HEK293T (cell line): ENCODE data around the gene CRYGS.
"Not testable (repeated sequence)": the region's sequence is repeated elsewhere in the genome, so short reads cannot be mapped to it uniquely, and the experiment has no call there.

Experiments used
- CTCF ChIA-PET: fragments of 350-600 bp; formaldehyde crosslinking; extraction: SDS; loops from one replicate; lab custom pipeline; 2021; ENCODE audit warnings: antibody characterized with exemption, inconsistent platforms; lab: Yijun Ruan, JAX
- POLR2A ChIA-PET: fragments of 350-600 bp; formaldehyde crosslinking; extraction: SDS; loops from one replicate; lab custom pipeline; 2020; ENCODE audit warnings: antibody characterized with exemption, inconsistent platforms; lab: Yijun Ruan, JAX
- DNase-seq: peaks from one replicate; pipeline ENCODE4 v3.0.0; 2012; ENCODE audit warnings: mixed read lengths; ENCODE audit errors: extremely low spot score
- ARNT ChIP-seq: fragments of 450-650 bp; IDR thresholded peaks from 2 replicates; pipeline ENCODE4 v1.6.1; 2017; ENCODE audit warnings: mild to moderate bottlenecking
- BHLHE40 ChIP-seq: fragments of 450-650 bp; IDR thresholded peaks from 2 replicates; pipeline ENCODE4 v1.6.1; 2016; ENCODE audit warnings: mild to moderate bottlenecking, moderate library complexity, borderline replicate concordance
- CTBP1 ChIP-seq: fragments of 450-650 bp; IDR thresholded peaks from 2 replicates; pipeline ENCODE4 v1.6.1; 2016; ENCODE audit warnings: borderline replicate concordance
- ELF4 ChIP-seq: fragments of 450-650 bp; IDR thresholded peaks from 2 replicates; pipeline ENCODE4 v1.6.1; 2017; ENCODE audit warnings: antibody characterized with exemption
- FOXA1 ChIP-seq: fragments of 450-650 bp; IDR thresholded peaks from 2 replicates; pipeline ENCODE4 v1.6.1; 2016; ENCODE audit warnings: mild to moderate bottlenecking
- FOXK2 ChIP-seq: fragments of 450-650 bp; IDR thresholded peaks from 2 replicates; pipeline ENCODE4 v1.6.1; 2016; ENCODE audit warnings: mild to moderate bottlenecking
- FOXM1 ChIP-seq: fragments of 450-650 bp; IDR thresholded peaks from 2 replicates; pipeline ENCODE4 v1.6.1; 2017; ENCODE audit warnings: mild to moderate bottlenecking, borderline replicate concordance
- HDGF ChIP-seq: fragments of 450-650 bp; IDR thresholded peaks from 2 replicates; pipeline ENCODE4 v1.6.1; 2017; ENCODE audit warnings: antibody characterized with exemption, borderline replicate concordance
- L3MBTL2 ChIP-seq: fragments of 450-650 bp; conservative IDR thresholded peaks from 2 replicates; pipeline ENCODE4 v1.6.1; 2016; ENCODE audit warnings: mild to moderate bottlenecking
- LEF1 ChIP-seq: fragments of 450-650 bp; IDR thresholded peaks from 2 replicates; pipeline ENCODE4 v1.6.1; 2017; ENCODE audit warnings: mild to moderate bottlenecking, borderline replicate concordance
- NFRKB ChIP-seq: fragments of 450-650 bp; IDR thresholded peaks from 2 replicates; pipeline ENCODE4 v1.6.1; 2016; ENCODE audit warnings: mild to moderate bottlenecking, moderate library complexity
- PKNOX1 ChIP-seq: fragments of 450-650 bp; IDR thresholded peaks from 2 replicates; pipeline ENCODE4 v1.6.1; 2016
- SP1 ChIP-seq: fragments of 450-650 bp; IDR thresholded peaks from 2 replicates; pipeline ENCODE4 v1.6.1; 2017
- SUZ12 ChIP-seq: fragments of 450-650 bp; IDR thresholded peaks from 2 replicates; pipeline ENCODE4 v1.6.1; 2016; ENCODE audit warnings: mild to moderate bottlenecking
- TARDBP ChIP-seq: fragments of 450-650 bp; IDR thresholded peaks from 2 replicates; pipeline ENCODE4 v1.6.1; 2016
- ZNF384 ChIP-seq: fragments of 450-650 bp; IDR thresholded peaks from 2 replicates; pipeline ENCODE4 v1.6.1; 2016

CRYGS gene

GRCh38 chr3:186589121-186589520 lies 44.9 kb upstream of the CRYGS start:
- TF ChIP-seq ZNF384 = peak; percentile 70
- no peak for TF ChIP-seq L3MBTL2
- ChIA-PET CTCF (interaction anchor here (0.6 to 1.1 kb wide), 4 partner anchors 28 to 239 kb away, joined by 3 to 5 read pairs (median 4); no protein-coding TSS in a partner anchor), POLR2A (interaction anchor here (1.4 kb wide), 1 partner anchor 19 kb away, joined by 3 read pairs; the partner anchor contains the start of gene DNAJB11)
- no peak for DNase-seq

- ChIA-PET POLR2A (interaction anchor here (1.4 kb wide), 1 partner anchor 18 kb away, joined by 3 read pairs; the partner anchor contains the start of gene DNAJB11), CTCF (no interaction called here)
- no peak for DNase-seq
- no peak for TF ChIP-seq FOXM1
- no peak for TF ChIP-seq SP1
- no peak for TF ChIP-seq NFRKB
- no peak for TF ChIP-seq ZNF384
- no peak for TF ChIP-seq LEF1
- no peak for TF ChIP-seq L3MBTL2
- no peak for TF ChIP-seq BHLHE40
Observed at GRCh38 chr3:186588632-186589031, 44.5 kb upstream of the CRYGS start.

- CTCF ChIA-PET = interaction anchor here (0.6 kb wide), 1 partner anchor 30 kb away, joined by 3 read pairs; no protein-coding TSS in a partner anchor
- POLR2A ChIA-PET = no interaction called here
- DNase-seq = no peak
- TF ChIP-seq PKNOX1 (no peak), NFRKB (no peak)
Observed at GRCh38 chr3:186587183-186587582, 43.0 kb upstream of the CRYGS start.

GRCh38 chr3:186586245-186586644 lies 42.1 kb upstream of the CRYGS start:
- CTCF ChIA-PET, POLR2A ChIA-PET: not testable (repeated sequence)

GRCh38 chr3:186583831-186584230 lies 39.7 kb upstream of the CRYGS start:
- CTCF ChIA-PET = no interaction called here
- TF ChIP-seq ARNT = no peak
- TF ChIP-seq ELF4 = no peak
- no peak for TF ChIP-seq FOXK2
- TF ChIP-seq FOXM1 = no peak
- no peak for TF ChIP-seq PKNOX1
- no peak for TF ChIP-seq HDGF
- TF ChIP-seq NFRKB = no peak
- TF ChIP-seq SUZ12 = no peak
- TF ChIP-seq LEF1 = no peak
- POLR2A ChIA-PET = no interaction called here
- no peak for DNase-seq

More at GRCh38 chr3:186586245-186586644, 42.1 kb upstream of the CRYGS start:
- DNase-seq = not testable (repeated sequence)

- ChIA-PET CTCF (no interaction called here), POLR2A (no interaction called here)
- no peak for DNase-seq
- TF ChIP-seq FOXK2 (no peak), L3MBTL2 (no peak), SUZ12 (no peak), SP1 (no peak), CTBP1 (no peak)
Observed at GRCh38 chr3:186582541-186582940, 38.4 kb upstream of the CRYGS start.

- no peak for TF ChIP-seq L3MBTL2
- no peak for TF ChIP-seq CTBP1
- TF ChIP-seq FOXK2 = no peak
- DNase-seq = no peak
- CTCF ChIA-PET = no interaction called here
- POLR2A ChIA-PET = no interaction called here
Observed at GRCh38 chr3:186580785-186581184, 36.6 kb upstream of the CRYGS start.

GRCh38 chr3:186577521-186577920 lies 33.3 kb upstream of the CRYGS start:
- no peak for TF ChIP-seq TARDBP
- TF ChIP-seq LEF1 = no peak
- TF ChIP-seq FOXA1 = no peak
- no peak for TF ChIP-seq SP1
- no peak for TF ChIP-seq NFRKB
- no peak for TF ChIP-seq ZNF384
- no peak for TF ChIP-seq PKNOX1
- no peak for TF ChIP-seq SUZ12
- no peak for TF ChIP-seq BHLHE40
- no peak for TF ChIP-seq ELF4
- TF ChIP-seq FOXK2 = no peak

More at GRCh38 chr3:186577521-186577920, 33.3 kb upstream of the CRYGS start:
- POLR2A ChIA-PET = no interaction called here
- CTCF ChIA-PET = no interaction called here
- DNase-seq = no peak
